GM18508 (cell line): ENCODE measurements around the gene NINJ2.

Source experiments
- ATAC-seq: cut with Tn5 transposase; IDR thresholded peaks from one replicate; pipeline ENCODE4 v1.9.1; 2021; ENCODE audit warnings: moderate number of reproducible peaks; ENCODE audit not compliant: insufficient read depth, unreplicated experiment

NINJ2 gene

DNA sequence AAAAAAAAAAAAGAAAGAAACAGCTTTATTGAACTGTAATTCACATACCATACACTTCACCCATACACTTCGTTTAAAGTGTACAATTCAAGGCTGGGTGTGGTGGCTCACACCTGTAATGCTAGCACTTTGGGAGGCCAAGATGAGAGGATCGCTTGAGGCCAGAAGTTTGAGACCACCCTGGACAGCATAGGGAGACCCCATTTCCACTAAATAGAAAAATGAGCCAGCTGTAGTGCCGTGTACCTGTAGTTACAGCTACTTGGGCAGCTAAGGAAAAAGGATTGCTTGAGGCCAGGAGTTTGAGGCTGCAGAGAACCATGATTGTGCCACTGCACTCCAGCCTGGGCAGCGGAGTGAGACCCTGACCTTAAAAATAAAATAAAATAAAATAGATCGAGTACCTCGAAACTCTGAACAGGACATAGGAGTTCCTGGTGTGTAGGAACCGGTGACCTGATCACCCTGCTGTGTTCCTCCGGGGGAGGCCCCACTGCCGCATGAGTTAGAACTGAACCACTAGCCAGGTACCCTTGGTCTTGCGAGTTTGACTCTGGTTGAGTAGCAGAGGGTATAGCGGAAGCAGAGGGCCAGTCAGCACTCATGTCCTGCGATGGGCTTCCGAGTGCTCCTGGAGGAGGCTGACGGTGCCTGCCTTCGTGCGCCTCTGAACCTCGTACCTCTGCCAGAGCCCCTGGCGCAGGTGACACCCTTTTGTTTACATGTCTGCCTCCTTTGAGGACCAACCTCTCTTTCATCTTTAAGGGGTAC is 123.5 kb downstream of the NINJ2 start:
- no peak for ATAC-seq

- no peak for ATAC-seq
These were observed 124.3 kb downstream of the NINJ2 start for GRCh38 chr12:538731-539539.

DNA sequence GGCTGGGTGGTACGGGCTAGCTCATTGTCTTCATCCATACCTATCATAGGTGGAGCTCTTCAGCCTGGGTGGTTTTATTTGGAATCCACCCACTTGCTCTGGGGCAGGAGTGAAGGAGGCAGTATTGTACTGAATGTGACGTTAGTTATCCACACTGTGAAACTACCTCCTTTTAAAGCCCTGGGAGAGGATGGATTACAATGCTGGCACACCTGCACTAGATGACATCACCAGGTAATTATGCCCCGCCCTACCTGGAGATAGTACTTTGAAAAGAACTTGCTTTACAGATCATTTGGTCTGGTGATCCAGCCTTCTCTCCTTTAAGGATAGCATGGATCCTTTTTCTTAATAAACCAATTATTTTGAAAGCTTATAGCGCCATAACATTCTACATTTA is 125.5 kb downstream of the NINJ2 start:
- no peak for ATAC-seq

DNA sequence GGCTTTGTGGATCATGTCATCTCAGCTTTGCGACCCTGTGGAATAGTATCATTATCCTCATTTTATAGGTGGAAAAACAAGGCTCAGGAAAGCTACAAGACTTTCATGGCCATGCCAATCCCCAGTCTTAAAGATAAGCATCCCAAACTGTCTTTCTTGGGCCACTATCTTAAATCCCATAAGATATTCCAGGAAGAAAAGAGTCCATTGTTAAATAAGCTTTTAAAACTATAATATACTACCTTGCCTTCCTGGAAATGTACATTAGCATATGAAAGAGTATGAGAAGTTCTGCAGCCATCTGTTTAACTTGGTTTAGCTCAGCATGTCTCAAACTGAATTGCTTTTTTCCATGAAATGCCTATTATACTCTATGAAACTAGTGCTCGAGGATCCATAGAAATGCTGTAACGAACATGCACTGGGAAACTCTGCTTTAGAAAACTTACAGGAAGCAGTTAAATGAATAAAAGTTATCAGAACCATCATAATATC is 126.4 kb downstream of the NINJ2 start:
- ATAC-seq, result no peak

DNA sequence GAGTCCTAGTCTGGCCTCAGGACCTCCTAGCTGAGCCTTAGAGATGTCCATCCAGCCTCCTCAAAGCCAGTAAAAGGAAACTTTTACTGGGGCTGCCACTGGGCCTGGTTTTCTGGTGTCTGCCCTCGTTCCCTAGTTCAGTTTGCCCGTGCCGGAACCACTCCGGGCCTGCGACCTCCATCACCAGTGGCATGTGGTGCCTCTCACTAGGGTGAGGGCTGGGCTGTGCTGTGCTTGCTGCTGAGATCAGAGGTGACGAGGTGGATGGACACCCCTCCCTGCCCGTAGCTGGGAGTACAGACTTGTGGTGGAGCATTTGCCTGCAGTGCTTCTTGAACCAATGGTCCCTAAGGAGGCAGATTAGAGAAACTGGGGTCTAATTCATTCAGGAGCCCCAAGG is 127.8 kb downstream of the NINJ2 start:
- ATAC-seq, result no peak

GRCh38 chr12:534216-534615 is 129.0 kb downstream of the NINJ2 start:
- ATAC-seq, result no peak

DNA sequence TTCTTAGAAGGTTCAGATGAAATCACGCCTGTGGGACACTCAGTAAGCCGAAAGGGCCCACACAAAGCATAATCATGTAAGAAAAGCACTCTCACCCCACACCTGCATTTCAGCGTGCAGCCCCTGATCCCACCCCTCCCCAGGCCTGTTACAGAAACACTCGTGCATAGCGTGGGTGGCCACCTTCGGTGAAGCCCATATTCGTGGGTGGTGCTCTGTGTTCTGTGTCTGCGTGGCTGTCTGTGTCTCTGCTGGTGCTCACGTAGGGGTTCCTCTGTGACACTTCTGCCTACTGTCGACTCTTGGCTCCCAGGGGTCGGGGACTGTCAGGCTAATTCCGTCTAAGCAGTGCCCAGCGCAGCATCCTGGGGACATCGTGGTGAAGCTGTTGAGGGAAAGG is 129.5 kb downstream of the NINJ2 start:
- ATAC-seq, result no peak

DNA sequence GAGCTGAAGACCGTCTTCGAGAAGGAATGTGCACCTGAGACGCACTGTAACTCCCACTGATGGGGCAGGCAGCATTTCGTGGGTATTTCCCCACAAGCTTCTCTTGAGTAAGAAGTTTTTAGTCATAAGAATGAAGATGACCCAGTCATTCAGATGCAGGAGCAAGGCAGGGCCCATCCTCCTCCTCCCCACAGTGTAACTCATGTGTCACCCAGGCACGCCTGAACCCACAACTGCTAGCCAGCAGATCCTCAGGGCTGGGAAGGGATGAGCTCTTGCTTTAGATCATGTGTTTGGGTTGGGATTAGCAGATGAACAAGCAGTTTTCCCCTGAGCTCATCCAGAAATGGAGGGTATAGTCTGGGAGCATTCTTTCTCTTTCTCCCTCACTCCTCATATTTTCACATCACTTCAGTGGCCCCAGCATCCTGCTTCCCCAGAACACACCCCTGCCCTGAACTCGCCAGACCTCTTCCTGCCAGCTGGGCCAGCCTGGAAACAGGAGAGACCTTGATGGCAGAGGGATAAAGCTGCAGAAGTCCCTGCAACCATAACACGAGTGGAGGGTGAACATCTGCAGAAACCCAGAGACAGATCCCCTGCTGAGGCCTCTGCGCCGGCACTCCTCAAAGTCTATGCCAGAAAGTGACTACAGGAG is 130.2 kb downstream of the NINJ2 start:
- no peak for ATAC-seq

DNA sequence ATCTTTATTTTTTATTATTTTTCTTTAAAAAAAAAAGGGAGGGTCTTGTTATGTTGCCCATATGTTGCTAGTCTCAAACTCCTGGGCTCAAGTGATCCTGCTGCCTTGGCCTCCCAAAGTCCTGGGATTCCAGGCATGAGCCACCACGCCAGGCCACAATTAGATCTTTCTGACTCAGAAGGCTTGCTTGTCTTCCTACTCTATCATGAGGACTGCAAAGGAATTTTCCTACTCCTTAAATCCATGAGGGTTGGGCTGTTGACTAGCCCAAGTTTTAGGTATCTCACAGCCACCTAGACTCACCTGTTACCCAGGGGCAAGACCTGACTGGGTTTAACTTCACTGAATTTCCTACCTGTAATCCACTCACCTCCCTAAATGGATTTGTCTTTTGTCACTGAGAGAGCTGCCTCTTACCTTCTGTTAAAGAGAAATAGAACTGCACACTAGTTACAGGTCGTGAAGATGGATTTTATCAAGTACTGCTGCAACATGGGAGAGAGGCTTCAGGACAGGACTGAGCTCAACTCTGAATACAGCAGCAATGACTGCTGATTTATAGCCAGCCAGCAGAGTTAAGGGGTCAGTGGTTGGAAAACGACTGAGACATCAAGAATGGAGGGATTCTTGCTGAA is 131.2 kb downstream of the NINJ2 start:
- no peak for ATAC-seq

DNA sequence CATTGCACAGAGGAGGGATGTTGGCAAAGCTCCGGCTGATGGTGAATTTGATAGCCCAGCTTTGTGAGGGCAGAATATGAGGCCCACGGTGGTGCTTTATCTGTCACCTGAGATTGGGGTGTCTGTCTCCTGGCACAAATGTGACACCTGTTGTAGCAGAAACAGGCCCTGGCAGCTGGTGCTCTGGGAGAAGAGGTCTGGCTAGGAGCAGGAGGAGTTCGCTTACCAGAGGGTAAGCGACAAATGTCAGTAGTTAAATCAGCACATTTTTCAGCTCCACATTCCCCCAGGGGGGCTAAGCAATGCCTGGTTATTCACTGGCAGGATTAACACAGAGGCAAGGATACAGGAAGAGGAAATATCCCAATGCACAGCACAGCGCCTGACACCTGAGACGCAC is 132.4 kb downstream of the NINJ2 start:
- ATAC-seq, result no peak

DNA sequence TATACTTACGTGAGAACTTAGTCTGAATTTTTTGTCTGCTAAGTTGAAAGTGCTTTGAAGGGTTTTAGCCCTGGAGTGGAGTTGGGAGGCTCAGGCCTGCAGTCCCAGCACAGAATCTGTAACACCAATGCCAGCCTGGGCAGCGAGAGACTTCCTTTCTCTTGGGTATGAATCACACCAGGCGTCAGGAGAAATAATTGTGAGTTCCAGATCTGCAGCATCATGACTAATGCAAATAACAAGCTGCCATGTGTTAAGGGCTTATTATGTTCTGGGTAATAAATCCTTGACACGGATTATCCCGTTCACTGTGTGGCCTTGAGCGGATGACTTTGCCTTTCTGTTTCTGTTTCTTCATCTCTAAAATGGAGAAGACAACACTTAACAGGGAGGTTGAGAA is 132.9 kb downstream of the NINJ2 start:
- no peak for ATAC-seq

- ATAC-seq, result no peak
These were observed 135.5 kb downstream of the NINJ2 start for GRCh38 chr12:527729-528128.

GRCh38 chr12:527241-527640 is 136.0 kb downstream of the NINJ2 start:
- no peak for ATAC-seq

- no peak for ATAC-seq
These were observed 137.2 kb downstream of the NINJ2 start for GRCh38 chr12:526089-526488.

DNA sequence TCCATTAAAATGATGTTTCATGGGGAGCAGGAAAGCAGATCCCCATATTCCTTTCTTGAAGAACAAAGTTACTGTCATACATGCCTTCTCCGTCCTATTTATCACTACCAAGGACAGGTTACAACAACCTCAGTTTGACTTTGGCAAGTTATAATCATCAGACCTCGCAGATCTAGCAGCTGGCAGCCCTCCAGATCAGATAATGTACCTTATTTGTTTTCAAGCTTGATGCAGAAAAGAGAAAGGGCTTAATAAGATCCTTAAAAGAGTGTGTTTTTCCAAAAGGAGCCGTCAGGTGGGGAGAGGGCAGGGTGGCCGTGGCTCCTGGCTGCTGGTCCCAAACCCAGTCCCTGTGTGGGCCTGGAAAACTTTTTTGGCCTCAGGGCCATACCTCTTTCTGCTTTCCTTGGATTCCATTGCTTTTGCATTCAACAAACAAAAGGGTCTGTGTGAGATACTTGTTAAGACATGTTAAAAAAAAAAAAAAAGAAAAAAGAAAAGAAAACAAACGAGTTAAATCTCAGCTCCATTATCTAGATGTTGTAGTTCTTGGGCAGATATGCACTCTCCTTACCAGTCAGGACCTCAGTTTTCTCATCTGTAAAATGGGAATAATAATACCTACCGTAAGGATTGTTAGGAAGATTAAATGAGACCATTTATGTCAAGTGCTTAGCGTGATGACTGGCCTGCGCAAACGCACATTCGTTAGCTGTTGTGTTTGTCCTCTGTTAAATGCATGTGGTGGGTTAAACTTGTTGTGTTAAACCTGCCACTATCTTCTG is 138.9 kb downstream of the NINJ2 start:
- no peak for ATAC-seq

GRCh38 chr12:522692-523378 is 140.4 kb downstream of the NINJ2 start:
- no peak for ATAC-seq

DNA sequence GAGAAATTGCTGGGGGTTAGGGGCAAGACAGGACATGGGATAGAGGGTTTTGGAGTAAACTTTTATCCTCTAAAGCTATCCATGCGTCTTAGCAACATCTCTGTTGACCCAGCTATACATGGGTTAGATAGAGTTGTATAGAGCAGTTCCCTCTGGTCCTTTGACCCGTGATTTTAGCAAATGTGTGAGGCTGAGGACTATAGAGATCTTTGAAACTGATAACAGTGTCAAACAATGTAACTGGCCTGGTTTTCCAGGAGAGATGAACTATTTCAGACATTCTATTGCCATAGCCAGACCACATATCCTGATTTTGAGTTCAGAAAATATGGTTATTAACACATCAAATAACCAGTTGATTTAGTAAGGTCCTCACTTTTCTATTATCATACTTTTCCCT is 143.1 kb downstream of the NINJ2 start:
- no peak for ATAC-seq

DNA sequence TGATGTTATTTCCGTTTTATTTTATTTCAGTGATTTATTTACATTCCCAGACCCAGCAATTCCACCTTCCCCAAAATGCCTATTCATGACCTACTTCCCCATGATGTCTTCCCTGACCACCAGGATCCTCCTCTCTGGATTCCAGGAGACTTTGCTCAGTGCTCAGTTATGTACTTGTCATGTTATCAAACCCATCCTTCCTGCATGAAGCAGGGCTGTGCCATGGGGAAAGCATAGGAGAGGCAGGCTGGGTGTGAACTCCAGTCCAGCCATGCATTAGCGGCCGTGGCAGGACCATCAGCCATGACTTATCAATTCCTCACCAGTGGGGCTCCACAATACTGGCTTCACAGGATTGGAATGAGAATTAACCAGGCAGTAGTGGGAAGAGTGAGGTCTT is 145.7 kb downstream of the NINJ2 start:
- ATAC-seq, result no peak
